HFFc6 (cell line): ENCODE results near the gene CAST. TPM values are rescaled to one million over a fixed set of nuclear protein-coding genes. Genes with fewer than 3 reads are reported as not detected.
A peak's percentile ranks its signal among the peaks of the same experiment; 100 is the strongest.

Experiments used
- DNase-seq: peaks from one replicate; pipeline ENCODE4 v3.0.0-alpha.2; 2018
- H3K27ac Mint-ChIP-seq: 2 replicates; pipeline ENCODE4 v1.8.0; 2020; ENCODE audit warnings: mild to moderate bottlenecking, mixed read lengths
- H3K27me3 Mint-ChIP-seq: 2 replicates; pipeline ENCODE4 v1.8.0; 2021; ENCODE audit warnings: mild to moderate bottlenecking, moderate library complexity, mixed read lengths; ENCODE audit not compliant: insufficient read depth
- H3K36me3 Mint-ChIP-seq: 2 replicates; pipeline ENCODE4 v1.8.0; 2021; ENCODE audit warnings: low read depth, mixed read lengths
- H3K4me1 Mint-ChIP-seq: 2 replicates; pipeline ENCODE4 v1.8.0; 2020; ENCODE audit warnings: low read depth, mixed read lengths
- H3K4me3 Mint-ChIP-seq: 2 replicates; pipeline ENCODE4 v1.8.0; 2020; ENCODE audit warnings: mild to moderate bottlenecking, moderate library complexity, mixed read lengths
- H3K9me3 Mint-ChIP-seq: 2 replicates; pipeline ENCODE4 v1.8.0; 2020; ENCODE audit warnings: mild to moderate bottlenecking, mixed read lengths
- total RNA-seq, 6 experiments: library from RNA; stranded (reverse); fragmentation: NEBNext Ultra II Directional; extraction: Animal tissue kit (Norgen Biotek cat#: 25700); gene quantifications; 2 replicates in 1 of 6; 3 replicates in 5 of 6; pipeline ENCODE4 v1.2.3, GENCODE V29; 2021
- TF ChIP-seq, protein P1 (sequence below): fragments of 200-600 bp; sonication (generic); IDR thresholded peaks from 2 replicates; pipeline ENCODE4 v1.5.0; 2021; ENCODE audit warnings: antibody characterized with exemption, mild to moderate bottlenecking

Gene CAST
- total RNA-seq, 6 experiments from 2014 or later = 274 to 342 (median 322) TPM

DNA sequence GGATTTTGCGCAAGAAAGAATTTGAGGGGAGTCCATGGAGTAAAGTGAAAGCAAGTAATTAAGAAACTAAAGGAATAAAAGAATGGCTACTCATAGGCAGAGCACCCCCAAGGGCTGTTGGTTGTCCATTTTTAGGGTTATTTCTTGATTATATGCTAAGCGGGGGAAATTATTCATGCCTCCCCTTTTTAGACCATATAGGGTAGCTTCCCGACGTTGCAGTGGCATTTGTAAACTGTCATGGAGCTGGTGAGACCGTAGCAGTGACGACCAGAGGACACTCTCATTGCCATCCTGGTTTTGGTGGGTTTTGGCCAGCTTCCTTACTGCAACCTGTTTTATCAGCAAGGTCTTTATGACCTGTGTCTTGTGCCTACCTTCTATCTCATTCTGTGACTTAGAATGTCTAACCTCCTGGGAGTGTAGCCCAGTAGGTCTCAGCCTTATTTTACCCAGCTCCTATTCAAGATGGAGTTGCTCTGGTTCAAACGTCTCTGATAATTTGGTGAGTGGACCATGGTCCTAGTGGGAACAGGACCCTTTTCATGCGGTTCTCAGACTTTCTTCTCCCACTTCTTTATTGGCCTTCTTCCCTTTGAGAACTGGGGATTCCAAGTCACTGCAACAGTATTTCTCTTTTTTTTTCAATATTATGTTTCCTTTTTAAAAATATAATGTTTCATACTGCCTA, 146.8 kb downstream of the CAST start:
- Mint-ChIP-seq H3K4me1 (peaks cover 16% of the 10 kb centered on the region), H3K27ac (peak overlapping the region; percentile 98), H3K27me3 (peaks cover 7% of the 10 kb centered on the region)

DNA sequence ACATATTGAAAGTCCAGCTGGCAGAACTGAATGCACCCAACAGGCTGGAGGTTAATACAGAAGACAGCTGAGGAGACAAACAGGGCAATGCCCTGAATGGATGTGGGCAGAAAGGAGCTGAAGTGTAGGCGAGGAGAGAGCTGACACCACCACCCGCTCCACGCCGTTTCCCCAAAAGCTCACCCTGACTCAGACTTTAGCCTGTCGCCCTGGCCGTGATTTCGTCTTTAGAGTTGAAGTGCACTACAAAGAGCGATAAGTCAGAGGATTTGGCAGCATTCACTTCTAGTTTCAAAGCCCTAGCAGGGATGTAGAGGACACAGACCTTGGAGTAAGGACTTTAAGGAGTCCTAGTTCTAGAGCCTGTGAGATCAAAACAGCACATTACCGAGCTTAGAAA, 147.7 kb downstream of the CAST start:
- Mint-ChIP-seq H3K36me3 (no peaks in the 10 kb centered on the region), H3K27ac (no peak overlapping the region), H3K4me1 (peaks cover 16% of the 10 kb centered on the region), H3K4me3 (no peak overlapping the region), H3K27me3 (peaks cover 5% of the 10 kb centered on the region; the same call in 1 of the 2 replicates), H3K9me3 (no peaks in the 10 kb centered on the region)
- TF ChIP-seq, protein P1, sequence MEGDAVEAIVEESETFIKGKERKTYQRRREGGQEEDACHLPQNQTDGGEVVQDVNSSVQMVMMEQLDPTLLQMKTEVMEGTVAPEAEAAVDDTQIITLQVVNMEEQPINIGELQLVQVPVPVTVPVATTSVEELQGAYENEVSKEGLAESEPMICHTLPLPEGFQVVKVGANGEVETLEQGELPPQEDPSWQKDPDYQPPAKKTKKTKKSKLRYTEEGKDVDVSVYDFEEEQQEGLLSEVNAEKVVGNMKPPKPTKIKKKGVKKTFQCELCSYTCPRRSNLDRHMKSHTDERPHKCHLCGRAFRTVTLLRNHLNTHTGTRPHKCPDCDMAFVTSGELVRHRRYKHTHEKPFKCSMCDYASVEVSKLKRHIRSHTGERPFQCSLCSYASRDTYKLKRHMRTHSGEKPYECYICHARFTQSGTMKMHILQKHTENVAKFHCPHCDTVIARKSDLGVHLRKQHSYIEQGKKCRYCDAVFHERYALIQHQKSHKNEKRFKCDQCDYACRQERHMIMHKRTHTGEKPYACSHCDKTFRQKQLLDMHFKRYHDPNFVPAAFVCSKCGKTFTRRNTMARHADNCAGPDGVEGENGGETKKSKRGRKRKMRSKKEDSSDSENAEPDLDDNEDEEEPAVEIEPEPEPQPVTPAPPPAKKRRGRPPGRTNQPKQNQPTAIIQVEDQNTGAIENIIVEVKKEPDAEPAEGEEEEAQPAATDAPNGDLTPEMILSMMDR = no peak
- DNase-seq = no peak

More for the DNA sequence above, 146.8 kb downstream of the CAST start:
- H3K36me3 Mint-ChIP-seq = no peaks in the 10 kb centered on the region
- TF ChIP-seq, protein P1 = no peak
- peak overlapping the region; percentile 96 for H3K4me3 Mint-ChIP-seq
- no peak for DNase-seq
- H3K9me3 Mint-ChIP-seq = no peaks in the 10 kb centered on the region

DNA sequence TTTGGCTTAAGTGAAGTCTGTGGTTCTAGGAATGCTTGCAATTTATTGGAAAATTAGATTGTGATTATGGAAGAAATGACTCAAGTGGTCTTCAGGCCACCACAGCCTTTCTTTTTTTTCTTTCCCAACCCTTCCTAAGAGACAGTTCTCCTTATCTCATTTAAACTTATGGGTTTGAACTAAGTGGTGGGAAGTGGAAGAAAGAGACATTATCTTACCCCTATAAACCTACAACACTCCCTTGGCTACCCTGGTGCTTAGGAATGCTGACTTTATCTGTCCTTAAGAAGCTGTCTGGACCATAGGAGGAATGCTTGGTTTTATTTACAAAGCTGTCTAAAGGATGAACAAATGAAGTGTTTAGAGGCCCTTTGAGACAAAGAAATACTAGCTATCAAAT, 150.7 kb downstream of the CAST start:
- Mint-ChIP-seq H3K27me3 (peaks cover 5% of the 10 kb centered on the region; the same call in 1 of the 2 replicates), H3K4me3 (no peak overlapping the region), H3K36me3 (no peaks in the 10 kb centered on the region), H3K9me3 (no peaks in the 10 kb centered on the region), H3K27ac (no peak overlapping the region), H3K4me1 (peaks cover 7% of the 10 kb centered on the region)
- no peak for DNase-seq
- TF ChIP-seq, protein P1 = no peak

DNA sequence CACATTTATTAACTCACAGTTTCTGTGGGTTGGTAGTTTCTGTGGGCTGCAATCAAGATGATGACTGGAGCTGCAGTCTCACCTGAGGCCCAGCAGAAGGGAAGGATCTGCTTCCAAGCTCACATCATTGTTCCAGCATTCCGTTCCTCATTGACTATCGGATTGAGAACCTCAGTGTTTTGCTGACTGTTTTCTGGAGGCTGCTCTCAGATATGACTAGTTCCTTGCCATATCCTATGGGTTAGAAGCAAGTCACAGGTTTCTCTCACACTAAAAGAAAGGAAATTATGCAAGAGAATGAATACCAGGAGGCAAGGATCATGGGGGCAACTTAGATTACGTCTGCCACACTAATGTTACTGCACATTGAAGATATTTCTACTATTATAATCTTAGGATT, 151.9 kb downstream of the CAST start:
- H3K27ac Mint-ChIP-seq = no peak overlapping the region
- no peaks in the 10 kb centered on the region for H3K4me1 Mint-ChIP-seq
- TF ChIP-seq, protein P1 = no peak
- no peak overlapping the region for H3K4me3 Mint-ChIP-seq
- no peaks in the 10 kb centered on the region for H3K36me3 Mint-ChIP-seq
- H3K27me3 Mint-ChIP-seq = 0 out of 2 replicates have a peak, but pooled peaks cover 2% of the 10 kb centered on the region
- no peak for DNase-seq
- H3K9me3 Mint-ChIP-seq = no peaks in the 10 kb centered on the region

DNA sequence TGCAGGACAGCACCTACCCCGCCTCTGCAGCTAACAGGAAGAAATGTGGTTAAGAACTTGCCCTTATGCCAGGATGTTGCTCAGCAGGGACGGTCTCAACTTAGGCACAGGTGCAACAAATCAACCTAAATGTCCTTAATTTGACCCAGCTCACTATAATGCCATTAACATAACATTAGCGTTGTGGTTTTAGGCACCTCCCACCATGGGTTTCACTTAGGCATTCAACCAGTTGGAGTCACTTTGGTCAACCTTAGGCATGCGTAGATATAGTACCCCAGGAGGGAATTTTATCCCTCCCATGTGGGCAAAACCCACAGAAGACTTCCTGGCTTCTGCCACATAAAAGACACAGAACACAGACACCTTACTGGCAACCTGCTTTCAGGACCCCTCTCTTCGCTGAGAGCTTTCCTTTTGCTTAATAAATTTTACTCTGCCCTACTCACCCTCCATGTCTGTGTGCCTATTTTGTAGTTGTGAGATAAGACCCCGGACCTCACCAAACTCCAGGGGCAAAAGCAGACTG, 154.3 kb downstream of the CAST start:
- TF ChIP-seq, protein P1 = no peak
- H3K9me3 Mint-ChIP-seq = no peaks in the 10 kb centered on the region
- H3K27ac Mint-ChIP-seq = no peak overlapping the region
- no peak overlapping the region for H3K4me3 Mint-ChIP-seq
- H3K27me3 Mint-ChIP-seq = 0 out of 2 replicates have a peak, but pooled peaks cover 2% of the 10 kb centered on the region
- peaks cover 12% of the 10 kb centered on the region for H3K4me1 Mint-ChIP-seq
- no peak for DNase-seq
- no peaks in the 10 kb centered on the region for H3K36me3 Mint-ChIP-seq
